ENCODE measurements around the gene CTNNA2. TPM values are rescaled to one million over a fixed set of nuclear protein-coding genes. Genes with fewer than 3 reads are reported as not detected.

The CTNNA2 gene
- total RNA-seq, 1 experiment from 2014 or later: 5.5 TPM

GRCh38 chr2:80252294-80252986 lies 739.6 kb downstream of the CTNNA2 start:
- no peak overlapping the region for H2BK12ac ChIP-seq (ENCODE audit: insufficient read length, low read depth, low read length)
- no peak overlapping the region for H3K23ac ChIP-seq (ENCODE audit: insufficient read length, low read depth, low read length)
- no peak overlapping the region for H3K56ac ChIP-seq (ENCODE audit: insufficient read length, low read depth, low read length)
- 100% methylated on average over 1 of the region's 7 CpGs for WGBS (ENCODE audit: extremely low coverage, insufficient read length, low lambda C conversion rate)
- no peak overlapping the region for H3K27ac ChIP-seq (ENCODE audit: insufficient read length, low read depth, low read length)
- no peaks in the 10 kb centered on the region for H3K9me3 ChIP-seq (ENCODE audit: control insufficient read depth, low read depth, low read length)
- no peak for TF ChIP-seq CTCF (conservative IDR thresholded peaks at IDR 0.05)
- H3K9me3 Mint-ChIP-seq: no peaks in the 10 kb centered on the region; a peak in 1 of 5 replicates
- H2BK15ac ChIP-seq (ENCODE audit: low read depth, low read length): no peak overlapping the region
- no peak overlapping the region for H2BK120ac ChIP-seq (ENCODE audit: low read depth, low read length, poor library complexity, severe bottlenecking)
- no peaks in the 10 kb centered on the region for H3K27me3 ChIP-seq (ENCODE audit: insufficient read depth, low read length)
- H3K4me1 ChIP-seq (ENCODE audit: insufficient read depth, low read length): no peaks in the 10 kb centered on the region
- no peak overlapping the region for H2BK20ac ChIP-seq (ENCODE audit: low read depth, low read length, poor library complexity, severe bottlenecking)
- no peaks in the 10 kb centered on the region for H3K79me2 ChIP-seq (ENCODE audit: insufficient read depth, low read length)
- peaks cover 12% of the 10 kb centered on the region in 2 experiments for H3K4me1 Mint-ChIP-seq
- H2BK5ac ChIP-seq (ENCODE audit: insufficient read length, low read length): no peak overlapping the region
- H3K4me3 Mint-ChIP-seq: no peak overlapping the region
- no peak overlapping the region for H2AFZ ChIP-seq (ENCODE audit: low read length)
- no peaks in the 10 kb centered on the region for H3K79me1 ChIP-seq (ENCODE audit: insufficient read depth, low read depth, low read length, poor library complexity, severe bottlenecking)
- H3K4ac ChIP-seq (ENCODE audit: low read depth, low read length): no peak overlapping the region
- H3K36me3 Mint-ChIP-seq (ENCODE audit: insufficient read depth in 1 of 3, low read depth in 3 of 3): peaks cover 0 to 1% (median 0%) of the 10 kb centered on the region in 3 experiments; a peak in 1 of 7 replicates
- H4K5ac ChIP-seq (ENCODE audit: insufficient read length, low read depth, low read length): no peak overlapping the region
- no peak for DNase-seq
- no peak overlapping the region for H3K18ac ChIP-seq (ENCODE audit: insufficient read length, low read depth, low read length)
- H3K23me2 ChIP-seq (ENCODE audit: insufficient read length, low read depth, low read length, poor library complexity, severe bottlenecking): no peaks in the 10 kb centered on the region
- no peaks in the 10 kb centered on the region; the same call in 1 of the 2 replicates for H3K27me3 Mint-ChIP-seq (ENCODE audit: low read depth)
- H3K4me2 ChIP-seq (ENCODE audit: insufficient read depth, insufficient read length, low read length): no peak overlapping the region
- H2AK5ac ChIP-seq (ENCODE audit: insufficient read length, low read length): no peak overlapping the region
- H3T11ph ChIP-seq (ENCODE audit: low read length): no peak overlapping the region
- H4K91ac ChIP-seq (ENCODE audit: insufficient read length, low read depth, low read length): no peak overlapping the region
- H4K20me1 ChIP-seq (ENCODE audit: control insufficient read depth, insufficient read depth, insufficient read length): no peaks in the 10 kb centered on the region
- no peak overlapping the region for H4K8ac ChIP-seq (replicated peaks; ENCODE audit: insufficient read length, low read depth, low read length)
- no peak overlapping the region for H3K14ac ChIP-seq (ENCODE audit: insufficient read depth, low read length)
- H3K27ac Mint-ChIP-seq: no peak overlapping the region
- H3K9ac ChIP-seq (ENCODE audit: extremely low read depth, insufficient read length, low read length): no peak overlapping the region

Data from H9 (cell line).